MM.1S (cell line): ENCODE data around the gene UNC5CL.

Experiments
- EZH2 ChIP-seq: fragments of 300-600 bp; sonication (generic); optimal IDR thresholded peaks from 2 replicates; pipeline ENCODE3; 2017; ENCODE audit warnings: low read depth, mild to moderate bottlenecking, antibody characterized with exemption, low read length, mixed read lengths
- EZH2phosphoT487 ChIP-seq: fragments of 300-600 bp; sonication (generic); IDR thresholded peaks from 2 replicates; pipeline ENCODE4 v1.6.1; 2018; ENCODE audit warnings: antibody characterized with exemption, low read length
- TF ChIP-seq, protein P1 (sequence below): fragments of 300-600 bp; sonication (generic); IDR thresholded peaks from 2 replicates; pipeline ENCODE4 v1.5.1; 2016; ENCODE audit warnings: antibody characterized with exemption, low read length, mixed read lengths

GRCh38 chr6:40989204-40990169, 49.5 kb downstream of the UNC5CL start:
- TF ChIP-seq, protein P1, sequence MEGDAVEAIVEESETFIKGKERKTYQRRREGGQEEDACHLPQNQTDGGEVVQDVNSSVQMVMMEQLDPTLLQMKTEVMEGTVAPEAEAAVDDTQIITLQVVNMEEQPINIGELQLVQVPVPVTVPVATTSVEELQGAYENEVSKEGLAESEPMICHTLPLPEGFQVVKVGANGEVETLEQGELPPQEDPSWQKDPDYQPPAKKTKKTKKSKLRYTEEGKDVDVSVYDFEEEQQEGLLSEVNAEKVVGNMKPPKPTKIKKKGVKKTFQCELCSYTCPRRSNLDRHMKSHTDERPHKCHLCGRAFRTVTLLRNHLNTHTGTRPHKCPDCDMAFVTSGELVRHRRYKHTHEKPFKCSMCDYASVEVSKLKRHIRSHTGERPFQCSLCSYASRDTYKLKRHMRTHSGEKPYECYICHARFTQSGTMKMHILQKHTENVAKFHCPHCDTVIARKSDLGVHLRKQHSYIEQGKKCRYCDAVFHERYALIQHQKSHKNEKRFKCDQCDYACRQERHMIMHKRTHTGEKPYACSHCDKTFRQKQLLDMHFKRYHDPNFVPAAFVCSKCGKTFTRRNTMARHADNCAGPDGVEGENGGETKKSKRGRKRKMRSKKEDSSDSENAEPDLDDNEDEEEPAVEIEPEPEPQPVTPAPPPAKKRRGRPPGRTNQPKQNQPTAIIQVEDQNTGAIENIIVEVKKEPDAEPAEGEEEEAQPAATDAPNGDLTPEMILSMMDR = no peak
- no peak for TF ChIP-seq EZH2
- TF ChIP-seq EZH2phosphoT487 = no peak
